Measurements from ENCODE around the gene CA11.

- no peak for TF ChIP-seq POLR2A (IDR thresholded peaks at IDR 0.05; ENCODE audit: low read depth, low read length)
- no peak for TF ChIP-seq POLR2AphosphoS5 (IDR thresholded peaks at IDR 0.05; ENCODE audit: low read depth, low read length)
These were observed 22.4 kb downstream of the CA11 start for GRCh38 chr19:48623556-48624066.

All from GM12892 (cell line).